HUDEP-2 (cell line): Measurements from ENCODE around the gene PNRC2.

Source experiments
- DNase-seq, 76 experiments: peaks; one replicate each; lab custom pipeline; 2025; ENCODE audit not compliant: unreplicated experiment in 76 of 76; lab: John Stamatoyannopoulos, UW

Gene PNRC2

GRCh38 chr1:23936481-23937176 lies 23.0 kb upstream of the PNRC2 start:
- no peak for DNase-seq

- DNase-seq: no peak
These were observed 12.3 kb upstream of the PNRC2 start for GRCh38 chr1:23947366-23947765.

- DNase-seq: no peak
These were observed 6.6 kb upstream of the PNRC2 start for GRCh38 chr1:23953020-23953419.

DNA sequence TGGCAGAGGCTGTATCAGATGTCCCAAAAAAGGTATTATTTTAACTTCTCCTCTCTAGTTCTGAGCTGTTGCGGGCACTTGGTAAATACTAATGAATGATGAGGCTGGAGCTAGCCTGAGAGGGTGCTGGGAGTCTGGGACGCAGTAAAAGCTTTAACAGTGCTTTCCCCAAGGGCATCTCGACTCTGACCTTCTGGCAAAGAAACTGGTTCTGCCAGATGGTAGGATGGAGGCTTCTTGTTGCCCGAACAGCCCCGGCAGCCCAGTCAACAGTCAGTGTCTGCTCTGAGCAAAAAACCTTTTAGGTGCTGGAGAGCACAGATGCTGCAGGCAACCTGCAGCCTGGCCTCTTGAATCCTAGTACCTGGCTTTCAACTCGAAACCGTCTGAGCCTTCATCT lies 2.5 kb upstream of the PNRC2 start:
- DNase-seq: no peak

DNA sequence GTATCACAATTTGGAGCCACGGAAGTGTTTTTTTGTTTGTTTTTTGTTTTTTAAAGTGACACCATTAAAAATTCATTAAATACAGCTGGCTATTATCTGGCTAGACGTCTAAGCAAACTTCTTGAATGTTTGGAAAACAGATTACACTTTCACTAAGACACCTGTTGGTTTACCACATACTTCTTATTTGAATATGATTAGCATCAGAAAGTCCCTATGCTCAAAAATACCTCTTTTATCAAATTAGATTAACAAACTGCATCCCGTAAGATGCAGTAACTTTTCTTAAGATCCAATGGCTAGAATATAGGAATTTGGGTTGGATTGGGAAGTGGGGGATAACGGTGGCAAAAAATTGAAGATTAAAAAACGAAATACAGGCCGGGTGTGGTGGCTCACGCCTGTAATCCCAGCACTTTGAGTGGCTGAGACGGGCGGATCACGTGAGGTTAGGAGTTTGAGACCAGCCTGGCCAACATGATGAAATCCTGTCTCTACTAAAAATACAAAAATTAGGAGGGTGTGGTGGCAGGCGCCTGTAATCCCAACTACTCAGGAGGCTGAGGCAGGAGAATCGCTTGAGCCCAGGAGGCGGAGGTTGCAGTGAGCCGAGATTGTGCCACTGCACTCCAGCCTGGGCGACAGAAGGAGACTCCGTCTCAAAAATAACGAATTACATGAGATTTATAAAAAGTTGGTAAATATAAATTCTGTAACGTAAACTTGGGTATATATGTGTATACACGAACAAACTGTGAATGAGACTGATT lies 1.4 kb upstream of the PNRC2 start:
- peak in 40 of 76 experiments; percentile 5 to 51 (median 22) for DNase-seq

GRCh38 chr1:23958810-23959460 lies 693 bp upstream of the PNRC2 start:
- peak; percentile 61 to 95 (median 89) for DNase-seq

- DNase-seq: no peak
These were observed 828 bp downstream of the PNRC2 start for GRCh38 chr1:23960291-23961020.

GRCh38 chr1:23963617-23964234 lies 4.1 kb downstream of the PNRC2 start:
- DNase-seq: no peak

- no peak for DNase-seq
These were observed 4.6 kb downstream of the PNRC2 start for GRCh38 chr1:23964235-23964668.

- DNase-seq: no peak
These were observed 5.4 kb downstream of the PNRC2 start for GRCh38 chr1:23964790-23965740.

DNA sequence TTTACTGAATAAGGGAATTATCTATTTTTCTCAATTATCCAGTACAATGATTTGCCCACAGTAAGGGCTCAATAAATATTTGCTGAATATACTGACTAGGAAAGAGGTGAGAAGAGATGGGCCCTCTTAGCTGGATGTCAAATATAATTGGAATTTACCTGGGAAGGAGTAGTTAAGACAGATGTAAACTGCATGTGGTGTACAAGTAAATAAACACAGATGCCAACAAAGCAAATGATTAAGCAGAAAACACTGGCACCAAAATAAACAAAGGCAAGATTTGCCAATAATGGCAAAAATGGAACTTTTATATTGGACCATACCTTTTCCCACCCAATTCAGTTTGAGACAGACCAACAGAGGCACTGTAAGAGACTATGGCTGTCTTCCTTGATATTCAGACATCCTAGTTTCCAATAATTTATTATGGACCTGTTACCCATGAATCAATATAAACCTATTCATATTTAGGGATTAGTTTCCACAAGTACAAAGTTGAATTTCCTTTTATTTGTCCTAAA lies 7.4 kb downstream of the PNRC2 start:
- DNase-seq: no peak

GRCh38 chr1:23967871-23968270 lies 8.2 kb downstream of the PNRC2 start:
- no peak for DNase-seq

GRCh38 chr1:23977187-23977853 lies 17.7 kb downstream of the PNRC2 start:
- no peak for DNase-seq

- DNase-seq: peak in 15 of 76 experiments; percentile 13 to 63 (median 28)
These were observed 18.2 kb downstream of the PNRC2 start for GRCh38 chr1:23977854-23978191.

- peak in 1 of 76 experiments; percentile 14 for DNase-seq
These were observed 19.2 kb downstream of the PNRC2 start for GRCh38 chr1:23978805-23979204.

DNA sequence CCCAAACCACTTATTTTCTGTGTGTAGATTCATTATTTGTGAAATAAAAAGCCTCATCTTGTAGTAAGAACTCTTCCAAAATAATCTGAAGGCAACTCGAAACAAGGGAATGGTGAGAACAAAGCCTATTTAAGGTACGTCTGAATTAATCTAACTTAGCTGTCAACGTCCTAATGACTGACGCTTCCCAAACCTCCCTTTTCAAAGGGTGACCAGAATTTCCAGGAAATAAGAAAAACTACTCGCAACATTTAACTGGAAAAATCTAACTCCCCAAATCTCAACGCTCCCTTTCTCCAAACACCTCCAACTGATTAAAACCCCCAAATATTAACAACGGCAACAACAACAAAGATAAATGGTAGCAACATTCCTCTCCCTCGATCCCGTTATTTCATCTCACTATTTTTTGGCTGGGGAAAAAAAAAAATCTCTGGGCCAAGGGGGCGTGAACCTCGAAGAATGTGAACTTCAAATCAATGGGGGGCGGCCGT lies 19.8 kb downstream of the PNRC2 start:
- no peak for DNase-seq

GRCh38 chr1:23979881-23980727 lies 20.5 kb downstream of the PNRC2 start, which contains the start of gene SRSF10:
TSS of gene SRSF10 (minus strand) at chr1:23980327. CDS start at chr1:23980255, 72 bp downstream.
- DNase-seq: peak in 75 of 76 experiments; percentile 38 to 99 (median 96)

GRCh38 chr1:23980728-23981070 lies 21.1 kb downstream of the PNRC2 start:
- peak in 57 of 76 experiments; percentile 16 to 71 (median 44) for DNase-seq
